ENCODE results near the gene AGAP9.
"Not testable (repeated sequence)": the region's sequence is repeated elsewhere in the genome, so short reads cannot be mapped to it uniquely, and the experiment has no call there.

Gene AGAP9

DNA sequence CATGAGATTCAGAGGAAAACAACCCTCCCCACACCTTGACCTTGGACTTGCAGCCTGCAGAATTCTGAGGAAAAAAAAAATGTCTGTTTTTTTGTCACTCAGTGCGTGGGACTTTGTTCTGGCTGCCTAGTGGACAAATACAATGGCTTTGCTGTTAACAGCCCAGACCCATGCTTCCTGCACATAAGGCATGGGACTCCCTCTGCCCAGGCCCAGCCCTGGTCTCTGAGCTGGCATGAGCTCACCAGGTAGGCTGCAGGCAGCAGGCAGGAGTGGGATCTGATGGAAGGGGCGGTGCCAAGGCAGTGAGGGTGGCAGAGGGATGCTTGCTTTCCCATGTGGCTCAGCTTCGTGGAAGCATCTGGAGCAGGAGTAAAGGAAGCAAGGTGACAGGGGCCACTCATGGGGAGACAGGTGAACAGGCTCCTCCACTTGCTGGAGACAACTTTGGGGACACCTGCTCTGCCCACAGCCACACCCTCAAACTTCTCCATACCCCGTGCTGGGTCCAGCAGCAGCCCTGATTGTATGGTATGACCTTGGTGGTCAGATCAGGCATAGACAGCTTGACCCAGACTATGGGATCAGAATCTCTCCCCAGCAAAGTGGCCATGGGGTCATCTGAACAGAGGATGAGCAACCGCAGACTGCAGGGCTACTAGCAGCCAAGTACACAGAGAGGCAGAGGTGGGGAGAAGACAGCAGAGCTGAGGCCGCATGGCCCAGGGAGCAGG, 66.5 kb downstream of the AGAP9 start:
- DNase-seq (ENCODE audit: low spot score): no peak

- DNase-seq (ENCODE audit: low spot score): no peak
Measured at GRCh38 chr10:47456079-47456785, 67.2 kb downstream of the AGAP9 start.

- DNase-seq (ENCODE audit: low spot score): not testable (repeated sequence)
Measured at GRCh38 chr10:47455350-47456078, 67.9 kb downstream of the AGAP9 start.

DNA sequence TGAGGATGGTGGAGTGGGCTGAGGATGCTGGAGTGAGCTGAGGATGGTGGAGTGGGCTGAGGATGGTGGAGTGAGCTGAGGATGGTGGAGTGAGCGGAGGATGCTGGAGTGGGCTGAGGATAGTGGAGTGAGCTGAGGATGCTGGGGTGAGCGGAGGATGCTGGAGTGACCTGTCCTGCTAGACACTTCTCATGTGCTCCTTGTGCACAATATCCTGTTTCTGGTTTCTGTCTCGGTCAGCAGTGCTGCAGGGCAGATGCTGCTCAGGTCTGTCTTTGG, 68.7 kb downstream of the AGAP9 start:
- DNase-seq (ENCODE audit: low spot score): no peak

- no peak for DNase-seq (ENCODE audit: low spot score)
Measured at GRCh38 chr10:47454008-47454779, 69.2 kb downstream of the AGAP9 start.

GRCh38 chr10:47453141-47454007, 70.1 kb downstream of the AGAP9 start:
- no peak for DNase-seq (ENCODE audit: low spot score)

- no peak for DNase-seq (ENCODE audit: low spot score)
Measured at GRCh38 chr10:47452495-47453140, 70.8 kb downstream of the AGAP9 start.

DNA sequence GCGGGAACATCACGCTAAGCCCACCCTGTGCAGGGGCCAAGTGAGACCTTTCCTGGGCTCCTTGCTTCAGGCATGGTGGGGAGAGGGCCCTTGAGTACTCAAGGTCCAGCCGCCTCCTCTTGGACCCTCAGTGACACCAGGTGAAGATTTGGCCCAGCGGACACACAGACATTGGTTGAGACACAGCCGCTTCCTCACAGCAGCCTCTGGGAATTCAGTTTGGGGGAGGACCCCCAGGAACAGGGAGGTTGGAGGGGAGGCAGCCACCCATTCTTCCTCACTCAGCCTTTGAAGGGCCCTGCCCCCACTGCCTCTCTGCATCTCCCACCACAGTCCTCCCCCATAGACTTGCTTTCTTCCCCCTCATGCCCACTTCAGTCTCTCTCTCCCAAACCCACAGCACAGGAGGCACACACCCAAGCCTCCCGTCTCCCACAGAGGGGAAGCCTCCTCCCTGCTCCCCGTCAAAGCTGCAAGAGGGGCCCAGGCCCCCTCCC, 71.4 kb downstream of the AGAP9 start:
- DNase-seq (ENCODE audit: low spot score): no peak

All from LoVo (cell line).